ENCODE measurements around the gene KBTBD12. TPM values are rescaled to one million over a fixed set of nuclear protein-coding genes. Genes with fewer than 3 reads are reported as not detected.
"Not testable (repeated sequence)": the region's sequence is repeated elsewhere in the genome, so short reads cannot be mapped to it uniquely, and the experiment has no call there.

Gene KBTBD12
- total RNA-seq, 3 donors from 2014 or later (not counting 1 experiment from before 2014, with no cell fraction given): 0.12 TPM; not detected in 2

DNA sequence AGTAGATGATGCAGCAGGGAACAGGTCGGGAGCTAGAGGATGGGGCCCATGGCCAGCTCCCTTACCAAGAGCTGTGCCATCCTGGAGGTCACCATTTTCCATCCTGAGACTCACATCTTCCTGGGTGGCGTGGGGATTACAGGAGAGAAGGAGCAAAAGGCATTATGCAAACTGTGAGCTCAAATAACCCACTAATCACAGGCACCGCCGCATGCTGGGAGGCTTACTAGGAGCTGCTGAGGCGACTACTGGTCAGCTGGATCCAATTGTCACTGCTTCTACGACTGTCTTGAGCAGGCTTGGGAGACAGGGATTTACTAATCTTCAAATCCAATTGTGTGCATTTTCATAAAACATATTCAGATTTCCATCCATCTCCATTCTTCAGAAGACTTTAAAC lies 12.5 kb upstream of the KBTBD12 start:
- Histone ChIP-seq H3K36me3 (ENCODE audit: control insufficient read depth, insufficient read depth, low read length) (no peaks in the 10 kb centered on the region), H3K4me1 (ENCODE audit: control insufficient read depth, insufficient read depth, low read length) (no peaks in the 10 kb centered on the region), H3K27me3 (ENCODE audit: control insufficient read depth, insufficient read depth, low read length) (peaks cover 2% of the 10 kb centered on the region), H3K27ac (ENCODE audit: low read length) (no peak overlapping the region), H3K4me3 (ENCODE audit: low read length) (no peak overlapping the region), H3K9me3 (ENCODE audit: control insufficient read depth, insufficient read depth, low read length) (no peaks in the 10 kb centered on the region)
- Mint-ChIP-seq H3K27ac (no peak overlapping the region), H3K27me3 (ENCODE audit: low read depth in 2 of 2) (peaks cover 14 to 22% of the 10 kb centered on the region in 2 donors), H3K9me3 (peaks cover 4% of the 10 kb centered on the region in 2 donors), H3K4me3 (no peak overlapping the region), H3K36me3 (no peaks in the 10 kb centered on the region), H3K4me1 (no peaks in the 10 kb centered on the region)
- intact Hi-C loops (cut with micrococcal nuclease): no loop called here
- DNase-seq (no peak), ATAC-seq (no peak)
- WGBS (ENCODE audit: insufficient coverage): 84% methylated on average over 6 of the region's 6 CpGs
- TF ChIP-seq, protein P1, sequence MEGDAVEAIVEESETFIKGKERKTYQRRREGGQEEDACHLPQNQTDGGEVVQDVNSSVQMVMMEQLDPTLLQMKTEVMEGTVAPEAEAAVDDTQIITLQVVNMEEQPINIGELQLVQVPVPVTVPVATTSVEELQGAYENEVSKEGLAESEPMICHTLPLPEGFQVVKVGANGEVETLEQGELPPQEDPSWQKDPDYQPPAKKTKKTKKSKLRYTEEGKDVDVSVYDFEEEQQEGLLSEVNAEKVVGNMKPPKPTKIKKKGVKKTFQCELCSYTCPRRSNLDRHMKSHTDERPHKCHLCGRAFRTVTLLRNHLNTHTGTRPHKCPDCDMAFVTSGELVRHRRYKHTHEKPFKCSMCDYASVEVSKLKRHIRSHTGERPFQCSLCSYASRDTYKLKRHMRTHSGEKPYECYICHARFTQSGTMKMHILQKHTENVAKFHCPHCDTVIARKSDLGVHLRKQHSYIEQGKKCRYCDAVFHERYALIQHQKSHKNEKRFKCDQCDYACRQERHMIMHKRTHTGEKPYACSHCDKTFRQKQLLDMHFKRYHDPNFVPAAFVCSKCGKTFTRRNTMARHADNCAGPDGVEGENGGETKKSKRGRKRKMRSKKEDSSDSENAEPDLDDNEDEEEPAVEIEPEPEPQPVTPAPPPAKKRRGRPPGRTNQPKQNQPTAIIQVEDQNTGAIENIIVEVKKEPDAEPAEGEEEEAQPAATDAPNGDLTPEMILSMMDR (IDR thresholded peaks at IDR 0.05): no peak

DNA sequence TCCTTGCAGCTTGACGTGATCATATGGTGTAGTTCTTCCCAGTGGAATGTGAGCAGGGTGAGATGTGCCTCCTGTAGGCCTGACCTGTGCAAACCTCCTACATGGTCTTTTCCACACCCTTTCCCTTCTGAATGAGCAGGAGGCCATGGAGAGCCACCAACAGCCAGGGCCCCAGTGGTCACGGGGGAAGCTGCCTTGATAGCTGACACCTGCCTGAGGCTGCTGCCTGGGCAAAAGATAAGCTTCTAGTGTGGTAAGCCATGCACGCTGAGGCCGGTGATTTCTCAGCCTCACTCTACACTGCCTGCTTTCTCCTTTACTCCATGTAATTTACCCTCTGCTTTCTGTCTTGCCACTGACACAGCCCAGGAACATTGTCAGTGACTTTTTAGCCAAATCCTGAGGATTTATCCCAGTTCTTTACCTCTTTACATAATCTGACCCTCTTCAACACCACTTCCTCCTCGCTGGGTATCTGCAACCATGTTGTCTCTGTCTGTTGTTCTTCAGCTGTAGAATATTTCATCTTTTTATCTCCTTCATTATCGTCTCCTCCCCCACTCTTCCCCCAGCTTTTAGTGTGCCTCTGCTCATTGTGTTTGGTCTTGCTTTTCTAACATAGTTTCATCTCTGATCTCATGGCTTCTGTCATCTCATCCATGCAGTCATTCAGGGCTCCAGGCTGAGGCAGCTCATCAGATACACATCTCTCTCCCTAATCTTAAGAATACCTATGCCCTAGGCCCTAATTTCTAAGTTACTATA lies 11.2 kb upstream of the KBTBD12 start:
- Mint-ChIP-seq H3K9me3 (peaks cover 4% of the 10 kb centered on the region in 2 donors), H3K36me3 (no peaks in the 10 kb centered on the region), H3K27ac (no peak overlapping the region), H3K27me3 (ENCODE audit: low read depth in 2 of 2) (peaks cover 14 to 22% of the 10 kb centered on the region in 2 donors), H3K4me3 (no peak overlapping the region), H3K4me1 (no peaks in the 10 kb centered on the region)
- no peaks in the 10 kb centered on the region for H3K36me3 ChIP-seq (ENCODE audit: control insufficient read depth, insufficient read depth, low read length)
- H3K4me1 ChIP-seq (ENCODE audit: control insufficient read depth, insufficient read depth, low read length): no peaks in the 10 kb centered on the region
- no peak for ATAC-seq
- H3K27ac ChIP-seq (ENCODE audit: low read length): no peak overlapping the region
- no peak for DNase-seq
- peaks cover 2% of the 10 kb centered on the region for H3K27me3 ChIP-seq (ENCODE audit: control insufficient read depth, insufficient read depth, low read length)
- TF ChIP-seq, protein P1 (IDR thresholded peaks at IDR 0.05): no peak
- H3K4me3 ChIP-seq (ENCODE audit: low read length): no peak overlapping the region
- intact Hi-C loops (cut with micrococcal nuclease): no loop called here
- no peaks in the 10 kb centered on the region for H3K9me3 ChIP-seq (ENCODE audit: control insufficient read depth, insufficient read depth, low read length)
- WGBS (ENCODE audit: insufficient coverage): 74% methylated on average over 6 of the region's 6 CpGs

DNA sequence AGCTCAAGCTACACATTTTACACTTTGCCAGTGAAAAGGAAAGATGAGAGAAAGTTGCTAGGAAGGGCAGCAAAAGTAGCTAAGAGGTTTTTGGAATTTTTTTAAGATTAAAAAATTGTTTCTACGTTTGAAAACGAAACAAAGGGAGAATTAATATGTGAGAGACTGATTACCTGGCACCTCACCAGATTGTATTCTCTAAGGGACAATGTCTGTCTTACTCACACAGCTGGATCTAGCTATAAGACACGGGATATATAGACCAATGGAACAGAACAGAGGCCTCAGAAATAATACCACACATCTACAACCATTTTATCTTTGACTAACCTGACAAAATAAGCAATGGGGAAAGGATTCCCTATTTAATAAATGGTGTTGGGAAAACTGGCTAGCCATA lies 9.5 kb upstream of the KBTBD12 start:
- Histone ChIP-seq H3K27ac (ENCODE audit: low read length) (no peak overlapping the region), H3K9me3 (ENCODE audit: control insufficient read depth, insufficient read depth, low read length) (no peaks in the 10 kb centered on the region), H3K36me3 (ENCODE audit: control insufficient read depth, insufficient read depth, low read length) (no peaks in the 10 kb centered on the region), H3K4me3 (ENCODE audit: low read length) (no peak overlapping the region), H3K27me3 (ENCODE audit: control insufficient read depth, insufficient read depth, low read length) (peaks cover 2% of the 10 kb centered on the region), H3K4me1 (ENCODE audit: control insufficient read depth, insufficient read depth, low read length) (peaks cover 3% of the 10 kb centered on the region)
- intact Hi-C loops (cut with micrococcal nuclease): no loop called here
- DNase-seq (no peak), ATAC-seq (no peak)
- Mint-ChIP-seq H3K27ac (no peak overlapping the region), H3K27me3 (ENCODE audit: low read depth in 2 of 2) (peaks cover 17 to 22% of the 10 kb centered on the region in 2 donors), H3K36me3 (no peaks in the 10 kb centered on the region), H3K4me3 (no peak overlapping the region), H3K4me1 (no peaks in the 10 kb centered on the region), H3K9me3 (peaks cover 4% of the 10 kb centered on the region in 2 donors)
- WGBS (ENCODE audit: insufficient coverage): 71% methylated on average over 3 of the region's 3 CpGs
- TF ChIP-seq, protein P1 (IDR thresholded peaks at IDR 0.05): no peak

DNA sequence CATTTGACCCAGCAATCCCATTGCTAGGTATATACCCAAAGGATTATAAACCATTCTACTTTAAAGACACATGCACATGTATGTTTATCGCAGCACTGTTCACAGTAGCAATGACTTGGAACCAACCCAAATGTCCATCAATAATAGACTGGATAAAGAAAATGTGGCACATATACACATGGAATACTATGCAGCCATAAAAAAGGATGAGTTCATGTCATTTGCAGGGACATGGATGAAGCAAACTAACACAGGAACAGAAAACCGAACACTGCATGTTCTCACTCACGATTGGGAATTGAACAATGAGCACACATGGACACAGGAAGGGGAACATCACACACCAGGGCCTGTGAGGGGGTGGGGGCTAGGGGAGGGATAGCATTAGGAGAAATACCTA lies 8.4 kb upstream of the KBTBD12 start:
- H3K27ac ChIP-seq (ENCODE audit: low read length); H3K27ac Mint-ChIP-seq; H3K9me3 ChIP-seq (ENCODE audit: control insufficient read depth, insufficient read depth, low read length); H3K36me3 ChIP-seq (ENCODE audit: control insufficient read depth, insufficient read depth, low read length); H3K4me3 ChIP-seq (ENCODE audit: low read length); H3K4me1 Mint-ChIP-seq; DNase-seq; intact Hi-C loops (cut with micrococcal nuclease); H3K9me3 Mint-ChIP-seq; ATAC-seq; H3K4me3 Mint-ChIP-seq; H3K27me3 ChIP-seq (ENCODE audit: control insufficient read depth, insufficient read depth, low read length); H3K36me3 Mint-ChIP-seq; H3K4me1 ChIP-seq (ENCODE audit: control insufficient read depth, insufficient read depth, low read length): not testable (repeated sequence)
- peaks cover 23 to 31% of the 10 kb centered on the region in 2 donors for H3K27me3 Mint-ChIP-seq (ENCODE audit: low read depth in 2 of 2)
- 89% methylated on average over 3 of the region's 3 CpGs for WGBS (ENCODE audit: insufficient coverage)

Measured in natural killer cell (primary cell).